ENCODE results near the gene MAML2.

DNA sequence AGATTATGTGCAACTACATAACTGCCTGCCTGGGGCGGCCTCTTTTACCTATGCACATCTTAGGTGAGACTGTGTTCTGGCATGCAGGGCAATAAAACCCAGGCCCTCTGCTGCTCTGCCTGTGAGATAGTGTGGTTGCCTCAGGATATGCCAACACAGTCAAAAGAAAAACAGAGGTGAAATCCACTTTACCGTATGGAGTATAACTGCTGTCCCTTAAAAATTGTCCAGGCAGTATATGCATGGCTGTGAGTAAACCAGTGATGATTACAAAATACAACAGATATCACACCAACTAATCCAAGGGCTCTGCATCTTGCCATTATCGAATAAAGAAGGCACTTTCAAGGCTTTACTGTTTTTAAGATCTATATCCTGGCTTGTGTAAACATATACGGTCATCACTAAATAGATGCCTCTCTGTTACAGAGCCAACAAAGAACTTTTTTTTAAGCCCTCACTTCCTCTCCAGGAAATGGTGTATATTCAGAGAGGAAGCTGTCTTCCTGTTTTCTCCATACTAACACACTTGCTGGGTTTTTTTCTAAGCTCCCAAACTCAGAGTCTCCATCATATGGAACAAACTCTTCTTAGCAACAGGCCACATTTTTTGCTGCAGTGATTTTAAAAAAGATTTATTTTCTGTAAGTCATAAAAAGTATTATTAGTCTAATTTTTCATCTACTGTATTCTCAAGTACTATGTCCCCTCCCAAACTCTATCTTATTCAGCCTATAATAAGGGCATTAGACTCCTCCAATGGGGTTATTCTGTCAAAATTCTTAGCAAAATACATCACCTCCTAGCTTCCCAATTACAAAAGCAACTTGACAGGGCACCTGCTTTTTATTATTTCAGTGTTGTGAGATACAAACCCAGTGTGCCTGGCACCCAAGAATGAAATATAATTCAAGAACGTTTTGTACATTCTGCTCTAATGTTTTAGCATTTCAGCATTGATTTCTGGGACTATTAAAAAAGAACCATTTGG is 135.2 kb downstream of the MAML2 start:
- TF ChIP-seq CHD1 (IDR thresholded peaks at IDR 0.05; ENCODE audit: low read length), result no peak
- TF ChIP-seq POLR2A (conservative IDR thresholded peaks at IDR 0.05), result no peak

Data from K562 (cell line).